A549 (cell line): ENCODE measurements around the gene INVS.

ENCODE experiments used
- CTCF ChIP-seq: fragments of >200 bp; sonication (Bioruptor Twin); formaldehyde crosslinking; IDR thresholded peaks from 3 replicates; pipeline ENCODE4 v1.5.1; 2016
- ESRRA ChIP-seq: fragments of 150-350 bp; IDR thresholded peaks from 2 replicates; pipeline ENCODE4 v1.6.1; 2014; ENCODE audit warnings: mild to moderate bottlenecking, low read length, borderline replicate concordance
- NFE2L2 ChIP-seq: fragments of 150-350 bp; conservative IDR thresholded peaks from 2 replicates; pipeline ENCODE4 v1.6.1; 2014; ENCODE audit warnings: low read length
- POLR2A ChIP-seq: IDR thresholded peaks from 2 replicates; pipeline ENCODE4 v1.6.1; 2012; ENCODE audit warnings: mild to moderate bottlenecking, low read length
- RFX5 ChIP-seq: fragments of 450-650 bp; IDR thresholded peaks from 2 replicates; pipeline ENCODE4 v1.7.1; 2014; ENCODE audit warnings: antibody characterized with exemption, mild to moderate bottlenecking, moderate library complexity
- SMC3 ChIP-seq: fragments of >200 bp; sonication (Bioruptor Twin); formaldehyde crosslinking; IDR thresholded peaks from 3 replicates; pipeline ENCODE4 v1.6.1; 2018; ENCODE audit warnings: inconsistent platforms
- SREBF2 ChIP-seq: fragments of 450-650 bp; IDR thresholded peaks from 2 replicates; pipeline ENCODE4 v1.6.1; 2014; ENCODE audit warnings: mild to moderate bottlenecking, moderate library complexity
- TP53 ChIP-seq: fragments of 250-450 bp; sonication (Bioruptor Pico); IDR thresholded peaks from 2 replicates; pipeline ENCODE4 v1.5.0; 2021; ENCODE audit warnings: mild to moderate bottlenecking, moderate library complexity
- TF ChIP-seq, protein P1 (sequence below): fragments of >200 bp; sonication (Bioruptor Twin); formaldehyde crosslinking; IDR thresholded peaks from 3 replicates; pipeline ENCODE4 v1.6.1; 2016
- TF ChIP-seq, protein P2 (sequence below): fragments of 200-600 bp; sonication (generic); IDR thresholded peaks from 2 replicates; pipeline ENCODE4 v1.6.1; 2016; ENCODE audit warnings: antibody characterized with exemption, mild to moderate bottlenecking, moderate library complexity

DNA sequence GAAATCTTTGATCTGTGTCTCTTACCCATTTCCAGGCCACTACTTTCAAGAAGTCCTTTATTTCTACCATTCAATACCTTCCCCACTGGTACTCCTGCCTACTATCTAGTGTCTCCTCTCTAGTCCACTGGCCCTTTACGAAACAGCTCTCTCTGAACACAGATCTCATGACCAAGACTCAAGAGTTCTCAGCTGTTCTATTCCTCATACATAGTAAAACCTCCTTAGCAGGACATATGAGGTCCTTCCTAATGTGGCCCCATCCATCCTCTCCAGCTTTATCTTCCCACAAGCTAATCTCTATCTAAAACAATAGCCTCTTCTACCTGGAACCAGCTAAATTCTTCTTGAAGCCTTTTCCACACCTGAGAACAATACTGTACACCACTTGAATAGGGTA lies 251.1 kb downstream of the INVS start:
- TF ChIP-seq CTCF: no peak
- TF ChIP-seq, protein P1, sequence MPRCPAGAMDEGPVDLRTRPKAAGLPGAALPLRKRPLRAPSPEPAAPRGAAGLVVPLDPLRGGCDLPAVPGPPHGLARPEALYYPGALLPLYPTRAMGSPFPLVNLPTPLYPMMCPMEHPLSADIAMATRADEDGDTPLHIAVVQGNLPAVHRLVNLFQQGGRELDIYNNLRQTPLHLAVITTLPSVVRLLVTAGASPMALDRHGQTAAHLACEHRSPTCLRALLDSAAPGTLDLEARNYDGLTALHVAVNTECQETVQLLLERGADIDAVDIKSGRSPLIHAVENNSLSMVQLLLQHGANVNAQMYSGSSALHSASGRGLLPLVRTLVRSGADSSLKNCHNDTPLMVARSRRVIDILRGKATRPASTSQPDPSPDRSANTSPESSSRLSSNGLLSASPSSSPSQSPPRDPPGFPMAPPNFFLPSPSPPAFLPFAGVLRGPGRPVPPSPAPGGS: no peak
- TF ChIP-seq, protein P2, sequence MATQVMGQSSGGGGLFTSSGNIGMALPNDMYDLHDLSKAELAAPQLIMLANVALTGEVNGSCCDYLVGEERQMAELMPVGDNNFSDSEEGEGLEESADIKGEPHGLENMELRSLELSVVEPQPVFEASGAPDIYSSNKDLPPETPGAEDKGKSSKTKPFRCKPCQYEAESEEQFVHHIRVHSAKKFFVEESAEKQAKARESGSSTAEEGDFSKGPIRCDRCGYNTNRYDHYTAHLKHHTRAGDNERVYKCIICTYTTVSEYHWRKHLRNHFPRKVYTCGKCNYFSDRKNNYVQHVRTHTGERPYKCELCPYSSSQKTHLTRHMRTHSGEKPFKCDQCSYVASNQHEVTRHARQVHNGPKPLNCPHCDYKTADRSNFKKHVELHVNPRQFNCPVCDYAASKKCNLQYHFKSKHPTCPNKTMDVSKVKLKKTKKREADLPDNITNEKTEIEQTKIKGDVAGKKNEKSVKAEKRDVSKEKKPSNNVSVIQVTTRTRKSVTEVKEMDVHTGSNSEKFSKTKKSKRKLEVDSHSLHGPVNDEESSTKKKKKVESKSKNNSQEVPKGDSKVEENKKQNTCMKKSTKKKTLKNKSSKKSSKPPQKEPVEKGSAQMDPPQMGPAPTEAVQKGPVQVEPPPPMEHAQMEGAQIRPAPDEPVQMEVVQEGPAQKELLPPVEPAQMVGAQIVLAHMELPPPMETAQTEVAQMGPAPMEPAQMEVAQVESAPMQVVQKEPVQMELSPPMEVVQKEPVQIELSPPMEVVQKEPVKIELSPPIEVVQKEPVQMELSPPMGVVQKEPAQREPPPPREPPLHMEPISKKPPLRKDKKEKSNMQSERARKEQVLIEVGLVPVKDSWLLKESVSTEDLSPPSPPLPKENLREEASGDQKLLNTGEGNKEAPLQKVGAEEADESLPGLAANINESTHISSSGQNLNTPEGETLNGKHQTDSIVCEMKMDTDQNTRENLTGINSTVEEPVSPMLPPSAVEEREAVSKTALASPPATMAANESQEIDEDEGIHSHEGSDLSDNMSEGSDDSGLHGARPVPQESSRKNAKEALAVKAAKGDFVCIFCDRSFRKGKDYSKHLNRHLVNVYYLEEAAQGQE: no peak
- TF ChIP-seq RFX5: no peak
- TF ChIP-seq ESRRA: no peak
- TF ChIP-seq NFE2L2: no peak
- no peak for TF ChIP-seq SMC3
- TF ChIP-seq POLR2A: no peak
- no peak for TF ChIP-seq SREBF2
- no peak for TF ChIP-seq TP53 (CRISPR knock-in tag)
